Neural cell (in vitro differentiated cells): Measurements from ENCODE around the gene APMAP. TPM values are rescaled to one million over a fixed set of nuclear protein-coding genes. Genes with fewer than 3 reads are reported as not detected.

Experiments used
- H2AFZ ChIP-seq: fragments of 200-600, 300-800 bp; sonication (generic), shearing (Covaris generic); 2 replicates; pipeline ENCODE4 v1.6.0; 2014; ENCODE audit warnings: low read depth, mild to moderate bottlenecking, antibody characterized with exemption, low read length, moderate library complexity
- H3F3A ChIP-seq: fragments of 200-600 bp; shearing (Covaris generic); 2 replicates; pipeline ENCODE4 v1.6.1; 2016; ENCODE audit warnings: mild to moderate bottlenecking, moderate library complexity, mixed read lengths, antibody characterized with exemption, low read length; ENCODE audit not compliant: insufficient read depth, poor library complexity, severe bottlenecking
- H3K27ac ChIP-seq: fragments of 200-600, 300-800 bp; sonication (generic), shearing (Covaris generic); 2 replicates; pipeline ENCODE4 v1.5.1; 2014; ENCODE audit warnings: mild to moderate bottlenecking, low read length, moderate library complexity
- H3K27me3 ChIP-seq: fragments of 300-800, 200-600 bp; sonication (generic), shearing (Covaris generic); 2 replicates; pipeline ENCODE4 v1.6.0; 2014; ENCODE audit warnings: mild to moderate bottlenecking, low read depth, low read length, moderate library complexity; ENCODE audit not compliant: insufficient read depth
- H3K36me3 ChIP-seq: fragments of 300-800, 200-600 bp; sonication (generic), shearing (Covaris generic); 2 replicates; pipeline ENCODE4 v1.5.1; 2014; ENCODE audit warnings: mild to moderate bottlenecking, antibody characterized with exemption, low read length, moderate library complexity; ENCODE audit not compliant: insufficient read depth
- H3K4me2 ChIP-seq: fragments of 300-800, 200-600 bp; sonication (generic), shearing (Covaris generic); 2 replicates; pipeline ENCODE4 v1.6.0; 2014; ENCODE audit warnings: mild to moderate bottlenecking, low read length
- H3K4me3 ChIP-seq: fragments of 300-800, 200-600 bp; sonication (generic), shearing (Covaris generic); 2 replicates; pipeline ENCODE4 v1.5.1; 2014; ENCODE audit warnings: mild to moderate bottlenecking, low read length, moderate library complexity
- H3K79me2 ChIP-seq: fragments of 200-600 bp; shearing (Covaris generic); replicated peaks from 2 replicates; pipeline ENCODE4 v1.6.0; 2014; ENCODE audit warnings: mild to moderate bottlenecking, low read length, moderate library complexity; ENCODE audit not compliant: insufficient read depth
- H3K9ac ChIP-seq: fragments of 300-800, 200-600 bp; sonication (generic), shearing (Covaris generic); 2 replicates; pipeline ENCODE4 v1.6.1; 2016; ENCODE audit warnings: mild to moderate bottlenecking, low read length, mixed read lengths
- H3K9me2 ChIP-seq: fragments of 200-600 bp; shearing (Covaris generic); 2 replicates; pipeline ENCODE4 v1.6.1; 2016; ENCODE audit warnings: mild to moderate bottlenecking, low read length, mixed read lengths; ENCODE audit not compliant: insufficient read depth
- H3K9me3 ChIP-seq: fragments of 200-600, 300-800 bp; sonication (generic), shearing (Covaris generic); 2 replicates; pipeline ENCODE4 v1.6.1; 2016; ENCODE audit warnings: mild to moderate bottlenecking, mixed run types, low read length, moderate library complexity, mixed read lengths
- H4K20me1 ChIP-seq: fragments of 200-600 bp; shearing (Covaris generic); 2 replicates; pipeline ENCODE4 v1.6.1; 2016; ENCODE audit warnings: mild to moderate bottlenecking, mixed run types; ENCODE audit not compliant: insufficient read depth
- EP300 ChIP-seq: fragments of 450-650 bp; conservative IDR thresholded peaks from 2 replicates; pipeline ENCODE4 v1.6.1; 2014; ENCODE audit warnings: antibody characterized with exemption, mild to moderate bottlenecking, moderate library complexity; ENCODE audit not compliant: poor library complexity, severe bottlenecking
- EZH2 ChIP-seq: fragments of 200-600, 300-800 bp; shearing (Covaris generic), sonication (generic); IDR thresholded peaks from 2 replicates; pipeline ENCODE4 v1.6.1; 2014; ENCODE audit warnings: antibody characterized with exemption, low read length, borderline replicate concordance, mild to moderate bottlenecking; ENCODE audit not compliant: insufficient read depth, poor library complexity, severe bottlenecking
- MXI1 ChIP-seq: fragments of 450-650 bp; conservative IDR thresholded peaks from 2 replicates; pipeline ENCODE4 v1.6.1; 2014; ENCODE audit warnings: antibody characterized with exemption, mild to moderate bottlenecking; ENCODE audit not compliant: poor library complexity, severe bottlenecking
- POLR2AphosphoS5 ChIP-seq: IDR thresholded peaks from 2 replicates; pipeline ENCODE4 v1.6.1; 2012
- RAD21 ChIP-seq: fragments of 450-650 bp; conservative IDR thresholded peaks from 2 replicates; pipeline ENCODE4 v1.6.1; 2014; ENCODE audit warnings: antibody characterized with exemption, mild to moderate bottlenecking, moderate library complexity
- SMC3 ChIP-seq: fragments of 450-650 bp; conservative IDR thresholded peaks from 2 replicates; pipeline ENCODE4 v1.6.1; 2014; ENCODE audit warnings: antibody characterized with exemption, mild to moderate bottlenecking, moderate library complexity; ENCODE audit not compliant: poor library complexity
- TAF1 ChIP-seq: IDR thresholded peaks from 2 replicates; pipeline ENCODE4 v1.6.1; 2012; ENCODE audit warnings: low read depth
- polyA plus RNA-seq: library from polyadenylated mRNA; depleted of rRNA; stranded (reverse); fragments of >200 nt; gene quantifications from 2 replicates; pipeline ENCODE4 v1.2.3, GENCODE V29; 2014
- TF ChIP-seq, protein P1 (sequence below): IDR thresholded peaks from 2 replicates; pipeline ENCODE4 v1.6.1; 2012; ENCODE audit warnings: borderline replicate concordance
- TF ChIP-seq, protein P2 (sequence below): fragments of 450-650 bp; IDR thresholded peaks from 2 replicates; pipeline ENCODE4 v1.5.1; 2014; ENCODE audit warnings: antibody characterized with exemption, mild to moderate bottlenecking, moderate library complexity; ENCODE audit not compliant: poor library complexity, severe bottlenecking

The APMAP gene
- polyA plus RNA-seq, 1 donor from 2014 or later, result 140 TPM

DNA sequence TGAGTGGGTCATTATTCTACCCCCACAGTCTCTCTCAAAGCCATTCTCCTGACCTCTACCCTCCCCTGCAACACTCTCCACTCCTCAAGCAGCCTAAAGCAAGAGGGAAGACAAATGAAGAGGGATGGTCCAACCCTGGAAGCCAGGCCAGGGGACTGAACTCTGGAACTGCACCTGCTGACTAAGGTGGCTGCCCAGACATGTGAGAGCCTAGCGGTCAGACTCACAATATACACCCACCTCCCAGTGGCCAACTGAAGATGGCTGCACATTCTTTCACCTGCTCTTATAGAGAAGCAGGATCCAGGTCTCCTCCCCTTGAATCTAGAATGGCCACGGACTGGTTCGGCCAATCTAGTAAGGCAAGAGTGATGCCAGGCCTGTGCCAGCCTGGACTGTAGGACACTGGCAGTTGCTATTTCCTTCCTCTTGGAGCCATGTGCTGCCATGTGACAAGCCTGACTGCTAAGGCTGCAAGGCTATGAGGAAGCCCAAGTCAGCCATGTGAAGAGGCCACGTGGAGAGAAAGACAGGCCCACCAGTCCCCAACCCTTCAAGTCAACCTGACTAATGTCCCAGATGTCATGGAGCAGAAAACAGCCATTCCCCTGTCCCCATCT is 33.5 kb upstream of the APMAP start:
- H3K27me3 ChIP-seq, result no peaks in the 10 kb centered on the region
- H3K79me2 ChIP-seq, result no peaks in the 10 kb centered on the region
- no peak overlapping the region for H3K4me3 ChIP-seq
- no peak overlapping the region for H3K4me2 ChIP-seq
- H3F3A ChIP-seq, result no peaks in the 10 kb centered on the region
- no peak overlapping the region for H3K27ac ChIP-seq
- no peaks in the 10 kb centered on the region for H3K9me3 ChIP-seq
- no peak overlapping the region for H2AFZ ChIP-seq
- no peak overlapping the region for H3K9ac ChIP-seq
- TF ChIP-seq EP300, result no peak
- no peak for TF ChIP-seq SMC3
- TF ChIP-seq MXI1, result no peak
- TF ChIP-seq POLR2AphosphoS5, result no peak
- TF ChIP-seq, protein P1, sequence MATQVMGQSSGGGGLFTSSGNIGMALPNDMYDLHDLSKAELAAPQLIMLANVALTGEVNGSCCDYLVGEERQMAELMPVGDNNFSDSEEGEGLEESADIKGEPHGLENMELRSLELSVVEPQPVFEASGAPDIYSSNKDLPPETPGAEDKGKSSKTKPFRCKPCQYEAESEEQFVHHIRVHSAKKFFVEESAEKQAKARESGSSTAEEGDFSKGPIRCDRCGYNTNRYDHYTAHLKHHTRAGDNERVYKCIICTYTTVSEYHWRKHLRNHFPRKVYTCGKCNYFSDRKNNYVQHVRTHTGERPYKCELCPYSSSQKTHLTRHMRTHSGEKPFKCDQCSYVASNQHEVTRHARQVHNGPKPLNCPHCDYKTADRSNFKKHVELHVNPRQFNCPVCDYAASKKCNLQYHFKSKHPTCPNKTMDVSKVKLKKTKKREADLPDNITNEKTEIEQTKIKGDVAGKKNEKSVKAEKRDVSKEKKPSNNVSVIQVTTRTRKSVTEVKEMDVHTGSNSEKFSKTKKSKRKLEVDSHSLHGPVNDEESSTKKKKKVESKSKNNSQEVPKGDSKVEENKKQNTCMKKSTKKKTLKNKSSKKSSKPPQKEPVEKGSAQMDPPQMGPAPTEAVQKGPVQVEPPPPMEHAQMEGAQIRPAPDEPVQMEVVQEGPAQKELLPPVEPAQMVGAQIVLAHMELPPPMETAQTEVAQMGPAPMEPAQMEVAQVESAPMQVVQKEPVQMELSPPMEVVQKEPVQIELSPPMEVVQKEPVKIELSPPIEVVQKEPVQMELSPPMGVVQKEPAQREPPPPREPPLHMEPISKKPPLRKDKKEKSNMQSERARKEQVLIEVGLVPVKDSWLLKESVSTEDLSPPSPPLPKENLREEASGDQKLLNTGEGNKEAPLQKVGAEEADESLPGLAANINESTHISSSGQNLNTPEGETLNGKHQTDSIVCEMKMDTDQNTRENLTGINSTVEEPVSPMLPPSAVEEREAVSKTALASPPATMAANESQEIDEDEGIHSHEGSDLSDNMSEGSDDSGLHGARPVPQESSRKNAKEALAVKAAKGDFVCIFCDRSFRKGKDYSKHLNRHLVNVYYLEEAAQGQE, result no peak
- no peak for TF ChIP-seq EZH2
- TF ChIP-seq, protein P2, sequence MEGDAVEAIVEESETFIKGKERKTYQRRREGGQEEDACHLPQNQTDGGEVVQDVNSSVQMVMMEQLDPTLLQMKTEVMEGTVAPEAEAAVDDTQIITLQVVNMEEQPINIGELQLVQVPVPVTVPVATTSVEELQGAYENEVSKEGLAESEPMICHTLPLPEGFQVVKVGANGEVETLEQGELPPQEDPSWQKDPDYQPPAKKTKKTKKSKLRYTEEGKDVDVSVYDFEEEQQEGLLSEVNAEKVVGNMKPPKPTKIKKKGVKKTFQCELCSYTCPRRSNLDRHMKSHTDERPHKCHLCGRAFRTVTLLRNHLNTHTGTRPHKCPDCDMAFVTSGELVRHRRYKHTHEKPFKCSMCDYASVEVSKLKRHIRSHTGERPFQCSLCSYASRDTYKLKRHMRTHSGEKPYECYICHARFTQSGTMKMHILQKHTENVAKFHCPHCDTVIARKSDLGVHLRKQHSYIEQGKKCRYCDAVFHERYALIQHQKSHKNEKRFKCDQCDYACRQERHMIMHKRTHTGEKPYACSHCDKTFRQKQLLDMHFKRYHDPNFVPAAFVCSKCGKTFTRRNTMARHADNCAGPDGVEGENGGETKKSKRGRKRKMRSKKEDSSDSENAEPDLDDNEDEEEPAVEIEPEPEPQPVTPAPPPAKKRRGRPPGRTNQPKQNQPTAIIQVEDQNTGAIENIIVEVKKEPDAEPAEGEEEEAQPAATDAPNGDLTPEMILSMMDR, result no peak
- no peak for TF ChIP-seq TAF1
- TF ChIP-seq RAD21, result no peak
- H4K20me1 ChIP-seq, result no peaks in the 10 kb centered on the region
- H3K9me2 ChIP-seq, result no peaks in the 10 kb centered on the region
- H3K36me3 ChIP-seq, result no peaks in the 10 kb centered on the region

DNA sequence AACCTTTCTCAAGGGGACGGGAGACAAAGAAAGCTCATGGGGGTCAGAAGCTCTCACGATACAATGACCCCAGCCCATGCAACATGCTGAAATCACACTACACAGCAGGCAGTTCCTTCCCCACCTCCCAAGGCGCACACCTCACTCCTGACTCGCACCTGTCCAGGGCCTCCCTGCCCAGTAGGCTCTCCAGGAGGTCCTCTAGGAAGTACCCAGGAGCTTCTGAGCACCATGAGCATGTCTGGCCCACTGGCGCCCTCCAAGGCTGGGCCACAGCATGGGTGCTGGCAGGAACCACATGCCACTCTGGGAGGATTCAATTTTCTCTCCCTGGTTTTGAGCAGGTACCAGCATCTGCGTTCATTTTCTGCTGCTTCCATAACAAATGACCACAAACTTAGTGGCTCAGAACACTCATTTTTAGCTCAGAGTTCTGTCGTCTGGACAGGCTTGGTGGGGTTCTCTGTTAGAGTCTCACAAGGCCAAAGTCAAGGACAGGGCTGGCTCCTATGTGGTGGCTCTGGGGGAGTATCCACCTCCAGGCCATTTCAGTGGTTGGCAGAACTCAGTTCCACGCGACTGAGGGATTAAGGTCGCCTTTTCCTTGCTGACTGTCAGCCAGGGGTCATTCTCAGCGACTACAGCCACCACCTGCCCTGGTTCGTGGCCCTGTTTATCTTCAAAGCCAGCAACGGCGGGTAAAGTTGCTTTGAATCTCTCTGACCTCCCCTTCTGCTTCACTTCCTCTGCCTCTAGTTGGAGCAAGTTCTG is 32.7 kb upstream of the APMAP start:
- no peaks in the 10 kb centered on the region for H3K27me3 ChIP-seq
- no peak overlapping the region for H2AFZ ChIP-seq
- no peak overlapping the region for H3K4me3 ChIP-seq
- H3K9me2 ChIP-seq, result no peaks in the 10 kb centered on the region
- H3K9me3 ChIP-seq, result no peaks in the 10 kb centered on the region
- H3K27ac ChIP-seq, result no peak overlapping the region
- H3K36me3 ChIP-seq, result no peaks in the 10 kb centered on the region
- H4K20me1 ChIP-seq, result no peaks in the 10 kb centered on the region
- TF ChIP-seq EP300, result no peak
- TF ChIP-seq RAD21, result no peak
- no peak for TF ChIP-seq TAF1
- TF ChIP-seq, protein P1, result no peak
- TF ChIP-seq, protein P2, result no peak
- TF ChIP-seq SMC3, result no peak
- no peak for TF ChIP-seq EZH2
- TF ChIP-seq POLR2AphosphoS5, result no peak
- no peak for TF ChIP-seq MXI1
- no peaks in the 10 kb centered on the region for H3F3A ChIP-seq
- H3K9ac ChIP-seq, result no peak overlapping the region
- H3K79me2 ChIP-seq, result no peaks in the 10 kb centered on the region
- no peak overlapping the region for H3K4me2 ChIP-seq
